ENCODE data around the gene EVX1.

The EVX1 gene

GRCh38 chr7:27242555-27243339, at the start of gene EVX1:
TSS of gene EVX1 (plus strand) at chr7:27242802. CDS start at chr7:27243031, 229 bp downstream.
- peak in 1 of 3 donors; percentile 34 for DNase-seq (ENCODE audit: low read depth in 2 of 3, low spot score in 1 of 3)

GRCh38 chr7:27193335-27194001, 49.1 kb upstream of the EVX1 start:
- DNase-seq (ENCODE audit: low read depth in 2 of 3, low spot score in 1 of 3), result no peak

- DNase-seq (ENCODE audit: low read depth in 2 of 3, low spot score in 1 of 3), result no peak
These were observed 48.6 kb upstream of the EVX1 start for GRCh38 chr7:27194002-27194352.

- DNase-seq (ENCODE audit: low read depth in 2 of 3, low spot score in 1 of 3), result no peak
These were observed 47.8 kb upstream of the EVX1 start for GRCh38 chr7:27194686-27195379.

- DNase-seq (ENCODE audit: low read depth in 2 of 3, low spot score in 1 of 3), result peak; percentile 69 to 87 (median 79)
These were observed 46.3 kb upstream of the EVX1 start for GRCh38 chr7:27196287-27196767.

GRCh38 chr7:27197137-27198042, 45.2 kb upstream of the EVX1 start:
- DNase-seq (ENCODE audit: low read depth in 2 of 3, low spot score in 1 of 3), result no peak

- no peak for DNase-seq (ENCODE audit: low read depth in 2 of 3, low spot score in 1 of 3)
These were observed 44.3 kb upstream of the EVX1 start for GRCh38 chr7:27198138-27198841.

- DNase-seq (ENCODE audit: low read depth in 2 of 3, low spot score in 1 of 3), result no peak
These were observed 43.5 kb upstream of the EVX1 start for GRCh38 chr7:27198871-27199801.

- no peak for DNase-seq (ENCODE audit: low read depth in 2 of 3, low spot score in 1 of 3)
These were observed 42.5 kb upstream of the EVX1 start, which contains the start of gene HOXA13 for GRCh38 chr7:27199849-27200760. TSS of gene HOXA13 (minus strand) at chr7:27200091. CDS start at chr7:27200077, 14 bp downstream.

- DNase-seq (ENCODE audit: low read depth in 2 of 3, low spot score in 1 of 3), result no peak
These were observed 41.6 kb upstream of the EVX1 start for GRCh38 chr7:27200761-27201579.

GRCh38 chr7:27201580-27202017, 41.0 kb upstream of the EVX1 start:
- no peak for DNase-seq (ENCODE audit: low read depth in 2 of 3, low spot score in 1 of 3)

GRCh38 chr7:27202018-27202861, 40.4 kb upstream of the EVX1 start:
- no peak for DNase-seq (ENCODE audit: low read depth in 2 of 3, low spot score in 1 of 3)

- DNase-seq (ENCODE audit: low read depth in 2 of 3, low spot score in 1 of 3), result no peak
These were observed 39.8 kb upstream of the EVX1 start for GRCh38 chr7:27202862-27203134.

GRCh38 chr7:27203365-27203953, 39.1 kb upstream of the EVX1 start:
- DNase-seq (ENCODE audit: low read depth in 2 of 3, low spot score in 1 of 3), result no peak

- DNase-seq (ENCODE audit: low read depth in 2 of 3, low spot score in 1 of 3), result no peak
These were observed 38.5 kb upstream of the EVX1 start for GRCh38 chr7:27203964-27204594.

All from stimulated activated CD4-positive, alpha-beta T cell treated with anti-CD3 and anti-CD28 coated beads, Interleukin-12 subunit alpha, Interleukin-12 subunit beta, amount 100 ng/mL, for 48 hours (primary cell).